HS-27A (cell line): ENCODE data around the gene STXBP1.

Source experiments
- DNase-seq: peaks from one replicate; pipeline ENCODE4 v3.0.0-alpha.2; 2012; ENCODE audit warnings: low read depth, missing footprints

The STXBP1 gene

GRCh38 chr9:127735530-127736185, 123.6 kb downstream of the STXBP1 start:
- DNase-seq: no peak

GRCh38 chr9:127738666-127739065, 126.6 kb downstream of the STXBP1 start:
- DNase-seq: no peak

- no peak for DNase-seq
Observed at GRCh38 chr9:127739614-127740330, 127.7 kb downstream of the STXBP1 start.

GRCh38 chr9:127741831-127742434, 129.9 kb downstream of the STXBP1 start:
- DNase-seq: no peak
